ENCODE measurements around the gene RELCH. TPM values are rescaled to one million over a fixed set of nuclear protein-coding genes. Genes with fewer than 3 reads are reported as not detected.

The RELCH gene
- total and polyA plus RNA-seq, 10 of the 15 experiments (the other 5 are each of a cell fraction or from before 2014, with no cell fraction given) = 3.1 to 23.6 (median 14.5) TPM

GRCh38 chr18:62179213-62179612 is 7.8 kb upstream of the RELCH start:
- no peak for DNase-seq (ENCODE audit: low read depth, low spot score)
- BruUV-seq (replicated peaks) = no TSS peak
- ChIA-PET CTCF (interaction anchor here (1.3 to 11.7 kb wide), 3 partner anchors 8 to 406 kb away, joined by 4 to 268 read pairs (median 19); partner anchors contain the start of gene RELCH), SMC1A (ENCODE audit: uncharacterized antibody, unreplicated experiment) (interaction anchor here (6.4 kb wide), 1 partner anchor 70 kb away, joined by 102 read pairs; no protein-coding TSS in a partner anchor), POLR2A (no interaction called here), RAD21 (ENCODE audit: unreplicated experiment) (interaction anchor here (8.9 kb wide), 1 partner anchor 69 kb away, joined by 98 read pairs; no protein-coding TSS in a partner anchor)
- no peak for FAIRE-seq
- 88% methylated on average over 4 of the region's 4 CpGs for WGBS (ENCODE audit: insufficient coverage, insufficient replicate concordance, low lambda C conversion rate, missing lambda C conversion rate)
- Histone ChIP-seq H3K9ac (ENCODE audit: control insufficient read depth, insufficient read depth, low read length) (no peak overlapping the region), H4K20me1 (ENCODE audit: control insufficient read depth, insufficient read depth) (no peaks in the 10 kb centered on the region), H3K27ac (ENCODE audit: control insufficient read depth, insufficient read depth) (no peak overlapping the region), H3K4me3 (no peak overlapping the region), H3K27me3 (replicated peaks in 1 of 2; ENCODE audit: control insufficient read depth in 2 of 2, insufficient read depth in 2 of 2, low read length in 1 of 2) (no peaks in the 10 kb centered on the region), H2AFZ (ENCODE audit: control insufficient read depth, low read depth, low read length) (no peak overlapping the region), H3K9me3 (replicated peaks; ENCODE audit: control insufficient read depth, insufficient read depth, low read length) (no peaks in the 10 kb centered on the region), H3K79me2 (ENCODE audit: control insufficient read depth, insufficient read depth, low read length) (peaks cover 3% of the 10 kb centered on the region), H3K4me2 (ENCODE audit: control insufficient read depth, insufficient read depth) (no peak overlapping the region), H3K4me1 (ENCODE audit: control insufficient read depth, insufficient read depth, low read length) (no peaks in the 10 kb centered on the region), H3K36me3 (ENCODE audit: control insufficient read depth in 2 of 2, insufficient read depth in 2 of 2, low read length in 1 of 2) (no peaks in the 10 kb centered on the region)
- in situ Hi-C loops (cut with MboI) (no loop called here), intact Hi-C loops (cut with micrococcal nuclease; ENCODE audit: unreplicated experiment) (no loop called here)
- no peak for TF ChIP-seq SIX5 (IDR thresholded peaks at IDR 0.05; ENCODE audit: low read depth, low read length, severe bottlenecking)
- no peak for TF ChIP-seq EP300 (IDR thresholded peaks at IDR 0.05; ENCODE audit: borderline replicate concordance in 1 of 2, control insufficient read depth in 1 of 2, low read depth in 2 of 2, low read length in 2 of 2)
- TF ChIP-seq ATF3 (IDR thresholded peaks at IDR 0.05; ENCODE audit: borderline replicate concordance, extremely low read depth, low read depth, low read length) = no peak
- TF ChIP-seq ATF2 (IDR thresholded peaks at IDR 0.05; ENCODE audit: low read length) = no peak
- ATAC-seq = peak; percentile 13
